GM08714 (cell line): ENCODE results near the gene PRRT3.
"Not testable (repeated sequence)": the region's sequence is repeated elsewhere in the genome, so short reads cannot be mapped to it uniquely, and the experiment has no call there.

ENCODE experiments used
- H3K4me3 ChIP-seq: fragments of 200-500 bp; sonication (Bioruptor generic); 2 replicates; pipeline ENCODE4 v1.5.1; 2014; ENCODE audit warnings: mild to moderate bottlenecking, low read length, inconsistent platforms
- ZNF274 ChIP-seq: IDR thresholded peaks from 2 replicates; pipeline ENCODE4 v1.6.1; 2012; ENCODE audit warnings: mild to moderate bottlenecking, low read depth, low read length

PRRT3 gene

GRCh38 chr3:9902372-9903237 is 49.6 kb downstream of the PRRT3 start, which contains the start of gene IL17RE:
IL17RE (plus strand) TSS chr3:9902848; CDS start chr3:9902933, 85 bp downstream.
- no peak for TF ChIP-seq ZNF274
- H3K4me3 ChIP-seq: no peak within 1 kb of the TSS

DNA sequence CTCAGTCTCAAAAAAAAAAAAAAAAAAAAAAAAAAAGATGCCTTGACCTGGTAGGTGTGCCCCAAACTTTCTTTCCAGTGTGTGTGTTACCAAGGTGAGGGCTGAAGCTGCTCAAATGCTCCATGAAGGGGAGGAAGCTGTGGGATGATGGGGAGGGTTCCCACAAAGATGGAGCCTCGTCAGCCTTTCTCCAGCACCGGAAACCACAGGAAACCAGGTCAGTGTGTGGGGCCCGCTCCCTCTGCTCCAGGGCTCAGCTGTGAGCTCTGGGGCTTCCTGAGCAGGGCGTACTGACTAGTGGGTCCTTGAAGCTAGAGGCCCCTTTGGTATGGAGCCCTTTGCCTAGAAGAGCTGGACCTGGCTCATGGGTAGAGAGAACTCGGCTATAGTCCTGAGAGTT is 50.2 kb downstream of the PRRT3 start:
- no peak for TF ChIP-seq ZNF274
- H3K4me3 ChIP-seq: no peak overlapping the region

GRCh38 chr3:9900965-9901415 is 51.2 kb downstream of the PRRT3 start:
- H3K4me3 ChIP-seq: not testable (repeated sequence)

DNA sequence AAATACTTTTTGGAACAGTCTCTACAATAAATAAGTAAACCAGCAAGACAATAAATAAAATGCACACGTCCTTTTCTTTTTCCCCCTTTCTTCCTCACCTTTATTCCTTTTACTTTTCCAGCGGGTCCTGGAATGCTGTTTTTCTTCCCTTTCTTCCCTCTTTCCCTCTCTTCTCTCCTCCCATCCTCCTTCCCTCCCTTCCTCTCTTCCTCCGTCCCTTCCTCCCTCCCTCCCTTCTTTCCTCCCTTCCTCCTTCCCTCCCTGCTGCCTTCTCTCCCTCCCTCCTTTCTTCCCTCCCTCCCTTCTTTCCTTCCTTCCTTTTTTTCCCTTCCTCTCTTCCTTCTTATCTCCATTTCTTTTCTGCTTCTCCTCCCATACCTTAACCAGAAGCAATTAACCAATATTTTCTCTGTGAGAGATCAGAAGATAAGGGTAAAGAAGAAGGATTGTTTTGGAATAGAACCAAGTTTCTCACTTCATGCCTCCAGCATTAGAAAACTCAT is 52.9 kb downstream of the PRRT3 start:
- H3K4me3 ChIP-seq: no peak overlapping the region
- TF ChIP-seq ZNF274: no peak

DNA sequence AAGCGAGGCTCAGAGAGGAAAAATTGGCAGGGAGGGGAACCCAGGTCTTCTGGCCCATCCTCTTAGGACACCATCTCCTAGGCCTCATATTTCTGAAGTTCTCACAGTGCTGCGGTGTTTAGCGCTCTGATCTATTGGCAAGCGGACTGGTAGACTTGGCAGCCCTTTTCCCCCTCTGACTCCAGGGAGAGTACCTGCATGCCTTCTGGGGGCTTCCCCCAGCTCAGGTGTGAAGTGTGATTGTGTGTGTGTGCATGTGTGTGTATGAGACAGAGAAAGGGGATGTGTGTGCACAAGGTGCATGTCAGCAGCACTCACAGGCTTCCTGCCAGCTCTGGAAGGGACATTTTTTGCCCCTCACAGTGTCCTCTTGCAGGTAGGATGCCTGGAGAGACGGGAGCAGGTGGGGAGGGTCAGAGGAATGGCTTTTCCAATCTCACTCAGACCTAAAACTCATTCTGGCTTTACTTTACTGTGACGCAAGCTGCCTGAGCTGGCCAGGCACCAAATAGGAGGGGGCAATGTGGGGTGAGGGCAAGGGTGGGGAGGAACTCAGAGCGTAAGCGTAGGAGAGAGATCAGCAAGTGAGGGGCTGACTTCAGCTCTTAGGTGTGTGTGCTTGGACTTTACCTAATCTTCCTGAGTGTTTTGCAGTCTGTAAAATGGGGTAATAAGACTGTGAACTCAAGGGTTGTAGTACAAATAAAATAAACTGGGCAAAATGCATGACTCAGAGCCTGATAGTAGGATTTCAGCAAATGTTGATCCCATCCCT is 53.6 kb downstream of the PRRT3 start:
- no peak for TF ChIP-seq ZNF274
- no peak overlapping the region for H3K4me3 ChIP-seq

- H3K4me3 ChIP-seq: no peak overlapping the region; the same call in 1 of the 2 replicates
Measured at GRCh38 chr3:9897408-9898372, 54.5 kb downstream of the PRRT3 start.

GRCh38 chr3:9896755-9897407 is 55.3 kb downstream of the PRRT3 start:
- H3K4me3 ChIP-seq: not testable (repeated sequence)

More at GRCh38 chr3:9897408-9898372, 54.5 kb downstream of the PRRT3 start:
- TF ChIP-seq ZNF274: no peak

- not testable (repeated sequence) for H3K4me3 ChIP-seq
Measured at GRCh38 chr3:9895715-9896114, 56.5 kb downstream of the PRRT3 start.
